Measurements from ENCODE around the gene GPD1. TPM values are rescaled to one million over a fixed set of nuclear protein-coding genes. Genes with fewer than 3 reads are reported as not detected.

GPD1 gene
- total RNA-seq, 1 donor from 2014 or later, result not detected

DNA sequence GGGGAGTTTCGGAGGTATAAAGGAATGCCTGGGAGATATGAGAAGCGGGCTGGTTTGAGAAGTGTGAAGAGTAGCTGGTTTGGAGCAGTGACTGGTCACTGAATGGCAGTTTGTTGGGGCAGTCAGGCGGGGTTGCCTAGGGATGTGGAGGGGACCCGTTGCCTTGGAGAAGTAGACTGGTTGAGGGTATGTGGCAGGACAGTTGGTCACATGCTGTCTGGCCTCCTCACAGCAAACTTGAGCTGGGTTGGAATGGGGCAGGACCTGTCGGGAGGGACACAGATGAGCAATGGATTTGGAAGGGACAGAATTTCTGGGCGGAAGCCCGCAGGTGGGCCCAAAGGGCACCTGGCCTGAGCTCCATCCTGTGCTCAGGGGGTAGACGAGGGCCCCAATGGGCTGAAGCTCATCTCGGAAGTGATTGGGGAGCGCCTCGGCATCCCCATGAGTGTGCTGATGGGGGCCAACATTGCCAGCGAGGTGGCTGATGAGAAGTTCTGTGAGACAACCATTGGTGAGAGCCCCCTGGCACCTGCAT lies 2.2 kb downstream of the GPD1 start:
- Mint-ChIP-seq H3K4me3 (ENCODE audit: unreplicated experiment) (no peak overlapping the region), H3K36me3 (ENCODE audit: low read depth) (peaks cover 3% of the 10 kb centered on the region)

GRCh38 chr12:50106907-50107306 lies 3.1 kb downstream of the GPD1 start:
- Mint-ChIP-seq H3K27ac (ENCODE audit: unreplicated experiment) (no peak overlapping the region), H3K4me1 (ENCODE audit: low read depth) (peaks cover 20% of the 10 kb centered on the region), H3K27me3 (ENCODE audit: low read depth) (no peaks in the 10 kb centered on the region), H3K36me3 (ENCODE audit: low read depth) (no peaks in the 10 kb centered on the region), H3K4me3 (ENCODE audit: unreplicated experiment) (no peak overlapping the region), H3K9me3 (ENCODE audit: low read depth) (no peaks in the 10 kb centered on the region)
- TF ChIP-seq CTCF (IDR thresholded peaks at IDR 0.05), result no peak
- DNase-seq (ENCODE audit: low spot score), result peak; percentile 33

More for the DNA sequence above, 2.2 kb downstream of the GPD1 start:
- Mint-ChIP-seq H3K27me3 (ENCODE audit: low read depth) (no peaks in the 10 kb centered on the region), H3K27ac (ENCODE audit: unreplicated experiment) (no peak overlapping the region), H3K4me1 (ENCODE audit: low read depth) (peaks cover 14% of the 10 kb centered on the region), H3K9me3 (ENCODE audit: low read depth) (no peaks in the 10 kb centered on the region)
- peak; percentile 63 for DNase-seq (ENCODE audit: low spot score)
- no peak for TF ChIP-seq CTCF (IDR thresholded peaks at IDR 0.05)

DNA sequence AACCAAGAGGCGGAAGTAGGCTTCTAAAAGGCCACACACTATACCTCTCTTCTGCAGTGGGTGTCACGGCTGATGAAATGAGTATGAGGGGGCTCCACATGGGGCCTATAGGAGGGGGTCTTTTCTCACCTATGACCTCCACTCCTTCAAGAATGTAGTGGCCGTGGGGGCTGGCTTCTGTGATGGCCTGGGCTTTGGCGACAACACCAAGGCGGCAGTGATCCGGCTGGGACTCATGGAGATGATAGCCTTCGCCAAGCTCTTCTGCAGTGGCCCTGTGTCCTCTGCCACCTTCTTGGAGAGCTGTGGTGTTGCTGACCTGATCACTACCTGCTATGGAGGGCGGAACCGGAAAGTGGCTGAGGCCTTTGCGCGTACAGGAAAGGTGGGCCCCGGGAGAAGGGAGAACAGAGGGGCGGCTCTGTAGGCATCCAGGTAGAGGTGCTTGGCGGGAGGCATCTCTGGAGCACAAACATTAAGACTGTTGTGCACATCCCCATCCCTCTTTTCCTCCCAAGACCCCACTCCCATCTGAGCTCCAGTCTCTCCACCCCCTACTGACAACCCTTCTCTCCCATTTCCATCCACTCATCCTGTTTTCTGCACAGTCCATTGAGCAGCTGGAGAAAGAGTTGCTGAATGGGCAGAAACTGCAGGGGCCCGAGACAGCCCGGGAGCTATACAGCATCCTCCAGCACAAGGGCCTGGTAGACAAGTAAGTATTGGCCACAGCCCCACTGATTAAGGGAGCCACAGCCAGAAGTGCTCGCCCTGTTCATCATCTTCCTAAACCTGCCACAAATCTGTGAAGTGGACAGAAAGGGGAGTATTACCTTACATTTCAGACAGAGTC lies 3.8 kb downstream of the GPD1 start:
- Mint-ChIP-seq H3K27ac (ENCODE audit: unreplicated experiment) (no peak overlapping the region), H3K9me3 (ENCODE audit: low read depth) (no peaks in the 10 kb centered on the region), H3K36me3 (ENCODE audit: low read depth) (no peaks in the 10 kb centered on the region), H3K4me1 (ENCODE audit: low read depth) (peaks cover 20% of the 10 kb centered on the region), H3K27me3 (ENCODE audit: low read depth) (no peaks in the 10 kb centered on the region), H3K4me3 (ENCODE audit: unreplicated experiment) (no peak overlapping the region)
- no peak for TF ChIP-seq CTCF (IDR thresholded peaks at IDR 0.05)
- peak; percentile 74 for DNase-seq (ENCODE audit: low spot score)

DNA sequence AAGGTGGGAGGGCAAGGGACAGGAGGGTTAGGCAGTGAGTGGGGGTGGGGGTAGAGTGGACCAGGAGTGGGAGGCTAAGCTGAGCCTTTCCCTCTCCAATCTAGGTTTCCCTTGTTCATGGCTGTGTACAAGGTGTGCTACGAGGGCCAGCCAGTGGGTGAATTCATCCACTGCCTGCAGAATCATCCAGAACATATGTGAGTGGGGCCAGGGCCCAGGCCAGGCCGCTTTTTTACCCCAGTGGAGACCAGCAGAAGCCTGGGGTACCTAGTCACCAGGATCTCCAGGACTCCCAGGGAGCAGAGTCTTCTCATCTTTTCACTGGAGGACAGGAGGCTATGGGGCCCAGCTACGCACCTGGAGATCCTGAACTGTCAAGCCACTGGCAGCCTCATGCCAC lies 5.5 kb downstream of the GPD1 start:
- peak; percentile 54 for DNase-seq (ENCODE audit: low spot score)
- no peak overlapping the region for H3K27ac Mint-ChIP-seq (ENCODE audit: unreplicated experiment)
- peaks cover 24% of the 10 kb centered on the region for H3K4me1 Mint-ChIP-seq (ENCODE audit: low read depth)
- TF ChIP-seq CTCF (IDR thresholded peaks at IDR 0.05), result no peak
- no peaks in the 10 kb centered on the region for H3K27me3 Mint-ChIP-seq (ENCODE audit: low read depth)
- H3K36me3 Mint-ChIP-seq (ENCODE audit: low read depth), result no peaks in the 10 kb centered on the region
- no peaks in the 10 kb centered on the region for H3K9me3 Mint-ChIP-seq (ENCODE audit: low read depth)
- H3K4me3 Mint-ChIP-seq (ENCODE audit: unreplicated experiment), result no peak overlapping the region

GRCh38 chr12:50110127-50110761 lies 6.4 kb downstream of the GPD1 start:
- Mint-ChIP-seq H3K4me1 (ENCODE audit: low read depth) (peaks cover 27% of the 10 kb centered on the region), H3K27ac (ENCODE audit: unreplicated experiment) (peak overlapping the region; percentile 95), H3K4me3 (ENCODE audit: unreplicated experiment) (no peak overlapping the region), H3K27me3 (ENCODE audit: low read depth) (no peaks in the 10 kb centered on the region), H3K36me3 (ENCODE audit: low read depth) (peaks cover 2% of the 10 kb centered on the region), H3K9me3 (ENCODE audit: low read depth) (no peaks in the 10 kb centered on the region)
- TF ChIP-seq CTCF (IDR thresholded peaks at IDR 0.05), result no peak
- DNase-seq (ENCODE audit: low spot score), result peak; percentile 39

All from chondrocyte (in vitro differentiated cells).